ENCODE measurements around the gene CNIH3.

GRCh38 chr1:224781800-224782199, 165.7 kb downstream of the CNIH3 start:
- TF ChIP-seq POLR2AphosphoS5 (IDR thresholded peaks at IDR 0.05; ENCODE audit: borderline replicate concordance, low read depth, low read length) (no peak), EZH2 (IDR thresholded peaks at IDR 0.05) (no peak), FOXP2 (optimal IDR thresholded peaks at IDR 0.05; ENCODE audit: control extremely low read depth, extremely low read length, insufficient read depth) (no peak)

Data from SK-N-MC (cell line).